Liver (tissue), 9 donors: ENCODE results near the gene STYX. TPM values are rescaled to one million over a fixed set of nuclear protein-coding genes. Genes with fewer than 3 reads are reported as not detected.
"Not testable (repeated sequence)": the region's sequence is repeated elsewhere in the genome, so short reads cannot be mapped to it uniquely, and the experiment has no call there.

ENCODE experiments used
- DNase-seq: peaks from one replicate; pipeline ENCODE4 v3.0.0-alpha.2; 2017; ENCODE audit warnings: low spot score
- H3K27ac ChIP-seq, 2 donors: one replicate each; pipeline ENCODE4 v1.7.0; 2013; ENCODE audit warnings: inconsistent platforms in 2 of 2, low read length in 2 of 2, control low read depth in 1 of 2, low read depth in 1 of 2, mild to moderate bottlenecking in 1 of 2
- H3K27me3 ChIP-seq, 4 donors: one replicate each; pipeline versions ENCODE4 v1.6.1 to v1.7.0; 2013; ENCODE audit warnings: low read length in 3 of 4, inconsistent platforms in 1 of 4, mild to moderate bottlenecking in 1 of 4, moderate library complexity in 1 of 4; ENCODE audit not compliant: control insufficient read depth in 4 of 4, insufficient read depth in 4 of 4
- H3K36me3 ChIP-seq, 4 donors: one replicate each; pipeline versions ENCODE4 v1.6.1 to v1.7.0; 2013; ENCODE audit warnings: low read length in 3 of 4, mild to moderate bottlenecking in 3 of 4, low read depth in 1 of 4, moderate library complexity in 1 of 4; ENCODE audit not compliant: control insufficient read depth in 4 of 4, insufficient read depth in 3 of 4
- H3K4me1 ChIP-seq, 4 donors: one replicate each; pipeline versions ENCODE4 v1.6.1 to v1.7.0; 2013; ENCODE audit warnings: low read length in 3 of 4, mild to moderate bottlenecking in 3 of 4, moderate library complexity in 1 of 4; ENCODE audit not compliant: control insufficient read depth in 4 of 4, insufficient read depth in 4 of 4
- H3K4me3 ChIP-seq, 3 donors: one replicate each; pipeline versions ENCODE4 v1.6.1 to v1.7.0; 2013; ENCODE audit warnings: low read length in 3 of 3, control low read depth in 1 of 3, low read depth in 1 of 3, mild to moderate bottlenecking in 1 of 3
- H3K9ac ChIP-seq, 2 donors: one replicate each; pipeline ENCODE4 v1.7.0; 2013; ENCODE audit warnings: low read length in 2 of 2, mild to moderate bottlenecking in 2 of 2, moderate library complexity in 2 of 2, control low read depth in 1 of 2, low read depth in 1 of 2
- H3K9me3 ChIP-seq, 4 donors: one replicate each; pipeline versions ENCODE4 v1.6.1 to v1.7.0; 2013; ENCODE audit warnings: low read length in 3 of 4; ENCODE audit not compliant: control insufficient read depth in 4 of 4
- ATF3 ChIP-seq: IDR thresholded peaks from 2 replicates; pipeline ENCODE4 v1.6.1; 2016; ENCODE audit warnings: antibody characterized with exemption
- CTCF ChIP-seq: fragments of 150-350 bp; IDR thresholded peaks from 2 replicates; pipeline ENCODE4 v1.5.1; 2017; ENCODE audit warnings: improper control_type of control experiment, low read depth, low read length; ENCODE audit not compliant: missing input control
- EGR1 ChIP-seq, 2 donors: IDR thresholded peaks; 2 replicates each; pipeline ENCODE4 v1.6.1; 2016 to 2018; ENCODE audit warnings: antibody characterized with exemption in 2 of 2, low read depth in 2 of 2
- FOXA1 ChIP-seq: IDR thresholded peaks from 2 replicates; pipeline ENCODE4 v1.6.1; 2016; ENCODE audit warnings: antibody characterized with exemption
- FOXA2 ChIP-seq: IDR thresholded peaks from 2 replicates; pipeline ENCODE4 v1.6.1; 2016; ENCODE audit warnings: antibody characterized with exemption
- GABPA ChIP-seq, 2 donors: IDR thresholded peaks in 1 of 2; conservative IDR thresholded peaks in 1 of 2; 2 replicates each; pipeline ENCODE4 v1.6.1; 2016; ENCODE audit warnings: antibody characterized with exemption in 2 of 2, mild to moderate bottlenecking in 1 of 2, moderate library complexity in 1 of 2
- HNF4A ChIP-seq, 2 donors: conservative IDR thresholded peaks; 2 replicates each; pipeline ENCODE4 v1.6.1; 2016; ENCODE audit warnings: antibody characterized with exemption in 2 of 2, mild to moderate bottlenecking in 2 of 2
- HNF4G ChIP-seq: IDR thresholded peaks from 2 replicates; pipeline ENCODE4 v1.6.1; 2016; ENCODE audit warnings: antibody characterized with exemption
- JUND ChIP-seq, 2 donors: IDR thresholded peaks; 2 replicates each; pipeline ENCODE4 v1.6.1; 2016; ENCODE audit warnings: antibody characterized with exemption in 2 of 2
- MAX ChIP-seq: IDR thresholded peaks from 2 replicates; pipeline ENCODE4 v1.6.1; 2016; ENCODE audit warnings: antibody characterized with exemption
- NR2F2 ChIP-seq: IDR thresholded peaks from 2 replicates; pipeline ENCODE4 v1.6.1; 2016; ENCODE audit warnings: antibody characterized with exemption
- RAD21 ChIP-seq, 2 donors: IDR thresholded peaks; 2 replicates each; pipeline ENCODE4 v1.6.1; 2016; ENCODE audit warnings: antibody characterized with exemption in 2 of 2, mild to moderate bottlenecking in 2 of 2
- REST ChIP-seq: IDR thresholded peaks from 2 replicates; pipeline ENCODE4 v1.6.1; 2016; ENCODE audit warnings: antibody characterized with exemption, mild to moderate bottlenecking
- RXRA ChIP-seq, 2 donors: IDR thresholded peaks; 2 replicates each; pipeline ENCODE4 v1.6.1; 2017 to 2018; ENCODE audit warnings: antibody characterized with exemption in 2 of 2, mild to moderate bottlenecking in 1 of 2
- SP1 ChIP-seq: IDR thresholded peaks from 2 replicates; pipeline ENCODE4 v1.6.1; 2018; ENCODE audit warnings: antibody characterized with exemption, mild to moderate bottlenecking
- TAF1 ChIP-seq: conservative IDR thresholded peaks from 2 replicates; pipeline ENCODE4 v1.6.1; 2016; ENCODE audit warnings: antibody characterized with exemption, mild to moderate bottlenecking
- YY1 ChIP-seq: IDR thresholded peaks from 2 replicates; pipeline ENCODE4 v1.6.1; 2016; ENCODE audit warnings: antibody characterized with exemption, mild to moderate bottlenecking
- ZBTB33 ChIP-seq: IDR thresholded peaks from 2 replicates; pipeline ENCODE4 v1.6.1; 2016; ENCODE audit warnings: antibody characterized with exemption
- WGBS: extraction: QIAGEN DNeasy Blood & Tissue Kit; methylation state at CpG from one replicate; pipeline ENCODE4 v1.1.7; 2013; 5-methylcytosine and 5-hydroxymethylcytosine counted together
- polyA plus RNA-seq, 2 donors: library from polyadenylated mRNA; stranded (reverse) in 1 of 2; unstranded in 1 of 2; fragments of 200-250 nt in 1 of 2; fragments of >200 nt in 1 of 2; fragmentation: Nextera tagmentation in 1 of 2; extraction: Ambion mirVana in 1 of 2; gene quantifications; one replicate each; pipeline versions ENCODE4 v1.2.1 to v1.2.3, GENCODE V29; 2013 to 2015
- total RNA-seq, 2 donors: library from RNA; depleted of rRNA; stranded (reverse); fragments of >200 nt; gene quantifications; one replicate each; pipeline ENCODE4 v1.2.3, GENCODE V29; 2014
- donor health status: healthy.
- donor health status: healthy.
- donor health status: healthy.
- donor health status: healthy.
- donor health status: healthy.

Gene STYX
- total and polyA plus RNA-seq, 4 donors, result 5.9 to 21.2 (median 17.3) TPM

- Histone ChIP-seq H3K4me3 (no peak overlapping the region), H3K4me1 (peaks cover 0 to 5% (median 1%) of the 10 kb centered on the region in 4 donors), H3K27ac (no peak overlapping the region), H3K9ac (no peak overlapping the region), H3K27me3 (no peaks in the 10 kb centered on the region), H3K9me3 (no peaks in the 10 kb centered on the region), H3K36me3 (peaks cover 1 to 24% (median 20%) of the 10 kb centered on the region in 4 donors)
- whole genome bisulfite sequencing, result 96% methylated on average over 1 of the region's 1 CpG
- DNase-seq, result no peak
- TF ChIP-seq MAX (no peak), HNF4G (no peak), HNF4A (conservative IDR thresholded peaks at IDR 0.05) (no peak), NR2F2 (no peak)
Measured at GRCh38 chr14:52759145-52759544, 29.2 kb downstream of the STYX start.

- not testable (repeated sequence) for H3K27ac ChIP-seq, H3K9ac ChIP-seq, H3K4me3 ChIP-seq, H3K9me3 ChIP-seq, H3K4me1 ChIP-seq, DNase-seq, H3K27me3 ChIP-seq
- peaks cover 0 to 42% (median 25%) of the 10 kb centered on the region in 4 donors for H3K36me3 ChIP-seq
- WGBS, result 95% methylated on average over 4 of the region's 4 CpGs
Measured at GRCh38 chr14:52762923-52763322, 33.0 kb downstream of the STYX start.

GRCh38 chr14:52767058-52767833 lies 37.3 kb downstream of the STYX start:
- 94% methylated on average over 3 of the region's 3 CpGs for WGBS
- Histone ChIP-seq H3K9me3 (no peaks in the 10 kb centered on the region), H3K27me3 (no peaks in the 10 kb centered on the region), H3K27ac (no peak overlapping the region), H3K4me3 (no peak overlapping the region), H3K36me3 (peaks cover 2 to 57% (median 28%) of the 10 kb centered on the region in 4 donors), H3K9ac (no peak overlapping the region), H3K4me1 (peaks cover 0 to 4% (median 0%) of the 10 kb centered on the region in 4 donors)
- no peak for DNase-seq
- TF ChIP-seq GABPA (IDR thresholded peaks at IDR 0.05 in 1 of 2, conservative IDR thresholded peaks at IDR 0.05 in 1 of 2) (no peak), ATF3 (no peak), FOXA2 (no peak), TAF1 (no peak), CTCF (no peak), JUND (IDR thresholded peaks at IDR 0.05) (no peak), FOXA1 (no peak), ZBTB33 (no peak), YY1 (no peak), HNF4G (no peak), RAD21 (IDR thresholded peaks at IDR 0.05) (no peak), REST (no peak), NR2F2 (no peak), EGR1 (IDR thresholded peaks at IDR 0.05; ENCODE audit: low read depth in 2 of 2) (no peak), RXRA (IDR thresholded peaks at IDR 0.05) (no peak), SP1 (no peak), HNF4A (conservative IDR thresholded peaks at IDR 0.05) (no peak)
